GM12873 (cell line): ENCODE data around the gene CAMTA1.

Source experiments
- CTCF ChIP-seq: IDR thresholded peaks from 2 replicates; pipeline ENCODE4 v1.5.1; 2012; ENCODE audit warnings: low read depth, mild to moderate bottlenecking, moderate library complexity, low read length, control low read depth; ENCODE audit not compliant: insufficient read depth; ENCODE audit errors: missing control alignments

CAMTA1 gene

GRCh38 chr1:6859415-6860343, 74.4 kb downstream of the CAMTA1 start:
- no peak for TF ChIP-seq CTCF

GRCh38 chr1:6860401-6860800, 75.1 kb downstream of the CAMTA1 start:
- no peak for TF ChIP-seq CTCF

- TF ChIP-seq CTCF = no peak
These were observed 75.9 kb downstream of the CAMTA1 start for GRCh38 chr1:6861075-6861724.

- TF ChIP-seq CTCF = no peak
These were observed 77.7 kb downstream of the CAMTA1 start for GRCh38 chr1:6862906-6863305.

- TF ChIP-seq CTCF = no peak
These were observed 78.9 kb downstream of the CAMTA1 start for GRCh38 chr1:6864166-6864565.

- no peak for TF ChIP-seq CTCF
These were observed 81.6 kb downstream of the CAMTA1 start for GRCh38 chr1:6866825-6867224.

GRCh38 chr1:6867321-6867720, 82.1 kb downstream of the CAMTA1 start:
- no peak for TF ChIP-seq CTCF
